ENCODE measurements around the gene CPTP. TPM values are rescaled to one million over a fixed set of nuclear protein-coding genes. Genes with fewer than 3 reads are reported as not detected.

CPTP gene
- total and polyA plus RNA-seq, 2 of the 13 experiments (the other 11 are each of a cell fraction or from before 2014, with no cell fraction given) = 5.5 to 9.3 TPM

- TF ChIP-seq AFF4 (CRISPR knock-in tag; IDR thresholded peaks at IDR 0.05) (no peak), ZBTB43 (CRISPR knock-in tag; conservative IDR thresholded peaks at IDR 0.05) (no peak), GLI4 (CRISPR knock-in tag; IDR thresholded peaks at IDR 0.05; ENCODE audit: borderline replicate concordance) (0 out of 2 replicates have a peak, but pooled peaks have one; percentile 42), ZKSCAN8 (CRISPR knock-in tag; IDR thresholded peaks at IDR 0.05; ENCODE audit: borderline replicate concordance) (no peak), SRSF9 (IDR thresholded peaks at IDR 0.05; ENCODE audit: borderline replicate concordance, insufficient read depth, low read depth, low read length, poor library complexity, severe bottlenecking) (no peak), ZNF564 (CRISPR knock-in tag; IDR thresholded peaks at IDR 0.05) (no peak), HDAC6 (IDR thresholded peaks at IDR 0.05; ENCODE audit: low read depth, low read length) (no peak), RFXAP (CRISPR knock-in tag; IDR thresholded peaks at IDR 0.05; ENCODE audit: borderline replicate concordance) (0 out of 2 replicates have a peak, but pooled peaks have one; percentile 1), GLMP (CRISPR knock-in tag; IDR thresholded peaks at IDR 0.05; ENCODE audit: borderline replicate concordance) (no peak), NKX3-1 (CRISPR knock-in tag; IDR thresholded peaks at IDR 0.05) (no peak), ZNF317 (CRISPR knock-in tag; IDR thresholded peaks at IDR 0.05) (0 out of 2 replicates have a peak, but pooled peaks have one; percentile 1), ZNF275 (CRISPR knock-in tag; IDR thresholded peaks at IDR 0.05; ENCODE audit: borderline replicate concordance) (no peak), ZEB1 (IDR thresholded peaks at IDR 0.05; ENCODE audit: insufficient replicate concordance, low read depth) (no peak), UBTF (CRISPR knock-in tag; IDR thresholded peaks at IDR 0.05) (peak; percentile 17; the same call in 1 of the 2 replicates), ELF3 (CRISPR knock-in tag; IDR thresholded peaks at IDR 0.05) (no peak), ZNF460 (CRISPR knock-in tag; IDR thresholded peaks at IDR 0.05; ENCODE audit: borderline replicate concordance) (no peak), PHF21A (CRISPR knock-in tag; IDR thresholded peaks at IDR 0.05) (0 out of 2 replicates have a peak, but pooled peaks have one; percentile 2)
These were observed 879 bp downstream of the CPTP start (continued) for GRCh38 chr1:1325288-1326074.
